ENCODE results near the gene CFAP300. TPM values are rescaled to one million over a fixed set of nuclear protein-coding genes. Genes with fewer than 3 reads are reported as not detected.

Gene CFAP300
- total RNA-seq, 1 experiment from 2014 or later: 1.7 TPM

GRCh38 chr11:102070766-102071165 lies 23.5 kb downstream of the CFAP300 start:
- Mint-ChIP-seq H3K36me3 (ENCODE audit: insufficient read depth in 1 of 3, low read depth in 3 of 3) (peaks cover 15 to 26% (median 17%) of the 10 kb centered on the region in 3 experiments; a peak in 6 of 7 replicates), H3K4me1 (peaks cover 0 to 3% of the 10 kb centered on the region in 2 experiments; a peak in 1 of 4 replicates), H3K27me3 (ENCODE audit: low read depth) (no peaks in the 10 kb centered on the region), H3K9me3 (peaks cover 22 to 24% of the 10 kb centered on the region in 2 experiments), H3K4me3 (no peak overlapping the region), H3K27ac (no peak overlapping the region)
- no peaks in the 10 kb centered on the region for H3K79me1 ChIP-seq (ENCODE audit: insufficient read depth, low read depth, low read length, poor library complexity, severe bottlenecking)
- no peak overlapping the region for H3K9ac ChIP-seq (ENCODE audit: extremely low read depth, insufficient read length, low read length)
- H2BK5ac ChIP-seq (ENCODE audit: insufficient read length, low read length): no peak overlapping the region
- H3K4me1 ChIP-seq (ENCODE audit: insufficient read depth, low read length): no peaks in the 10 kb centered on the region
- H4K5ac ChIP-seq (ENCODE audit: insufficient read length, low read depth, low read length): no peak overlapping the region
- no peak overlapping the region for H3K4me2 ChIP-seq (ENCODE audit: insufficient read depth, insufficient read length, low read length)
- H3T11ph ChIP-seq (ENCODE audit: low read length): no peak overlapping the region
- H3K27me3 ChIP-seq (ENCODE audit: insufficient read depth, low read length): no peaks in the 10 kb centered on the region
- no peaks in the 10 kb centered on the region for H3K9me3 ChIP-seq (ENCODE audit: control insufficient read depth, low read depth, low read length)
- H4K20me1 ChIP-seq (ENCODE audit: control insufficient read depth, insufficient read depth, insufficient read length): no peaks in the 10 kb centered on the region
- WGBS (ENCODE audit: extremely low coverage, insufficient read length, low lambda C conversion rate): no CpG with 5 or more reads among the region's 1 CpG
- H3K4ac ChIP-seq (ENCODE audit: low read depth, low read length): no peak overlapping the region
- H2AK5ac ChIP-seq (ENCODE audit: insufficient read length, low read length): no peak overlapping the region
- no peak overlapping the region for H2BK120ac ChIP-seq (ENCODE audit: low read depth, low read length, poor library complexity, severe bottlenecking)
- no peak overlapping the region for H2BK12ac ChIP-seq (ENCODE audit: insufficient read length, low read depth, low read length)
- no peaks in the 10 kb centered on the region for H3K79me2 ChIP-seq (ENCODE audit: insufficient read depth, low read length)
- no peak overlapping the region for H2AFZ ChIP-seq (ENCODE audit: low read length)
- H3K23me2 ChIP-seq (ENCODE audit: insufficient read length, low read depth, low read length, poor library complexity, severe bottlenecking): no peaks in the 10 kb centered on the region
- no peak overlapping the region for H3K27ac ChIP-seq (ENCODE audit: insufficient read length, low read depth, low read length)
- no peak for TF ChIP-seq CTCF (conservative IDR thresholded peaks at IDR 0.05)
- no peak overlapping the region for H3K18ac ChIP-seq (ENCODE audit: insufficient read length, low read depth, low read length)
- no peak overlapping the region for H2BK20ac ChIP-seq (ENCODE audit: low read depth, low read length, poor library complexity, severe bottlenecking)
- no peak overlapping the region for H4K8ac ChIP-seq (replicated peaks; ENCODE audit: insufficient read length, low read depth, low read length)
- no peak for DNase-seq
- H2BK15ac ChIP-seq (ENCODE audit: low read depth, low read length): no peak overlapping the region
- no peak overlapping the region for H3K56ac ChIP-seq (ENCODE audit: insufficient read length, low read depth, low read length)
- no peak overlapping the region for H4K91ac ChIP-seq (ENCODE audit: insufficient read length, low read depth, low read length)
- H3K14ac ChIP-seq (ENCODE audit: insufficient read depth, low read length): no peak overlapping the region
- no peak overlapping the region for H3K23ac ChIP-seq (ENCODE audit: insufficient read length, low read depth, low read length)
